Posterior cingulate gyrus (tissue), 11 donors: ENCODE measurements around the gene C1orf159.
"Not testable (repeated sequence)": the region's sequence is repeated elsewhere in the genome, so short reads cannot be mapped to it uniquely, and the experiment has no call there.

ENCODE experiments used
- DNase-seq, 10 donors: peaks; one replicate each; pipeline versions ENCODE4 v3.0.0 to v3.0.0-alpha.2; 2020 to 2021; ENCODE audit warnings: mixed read lengths in 3 of 10
- intact Hi-C: fragments of 100-400 bp; cut with DNase I; formaldehyde crosslinking; loops from one replicate; pipeline ENCODE4 v1.15.1; 2023

Gene C1orf159

DNA sequence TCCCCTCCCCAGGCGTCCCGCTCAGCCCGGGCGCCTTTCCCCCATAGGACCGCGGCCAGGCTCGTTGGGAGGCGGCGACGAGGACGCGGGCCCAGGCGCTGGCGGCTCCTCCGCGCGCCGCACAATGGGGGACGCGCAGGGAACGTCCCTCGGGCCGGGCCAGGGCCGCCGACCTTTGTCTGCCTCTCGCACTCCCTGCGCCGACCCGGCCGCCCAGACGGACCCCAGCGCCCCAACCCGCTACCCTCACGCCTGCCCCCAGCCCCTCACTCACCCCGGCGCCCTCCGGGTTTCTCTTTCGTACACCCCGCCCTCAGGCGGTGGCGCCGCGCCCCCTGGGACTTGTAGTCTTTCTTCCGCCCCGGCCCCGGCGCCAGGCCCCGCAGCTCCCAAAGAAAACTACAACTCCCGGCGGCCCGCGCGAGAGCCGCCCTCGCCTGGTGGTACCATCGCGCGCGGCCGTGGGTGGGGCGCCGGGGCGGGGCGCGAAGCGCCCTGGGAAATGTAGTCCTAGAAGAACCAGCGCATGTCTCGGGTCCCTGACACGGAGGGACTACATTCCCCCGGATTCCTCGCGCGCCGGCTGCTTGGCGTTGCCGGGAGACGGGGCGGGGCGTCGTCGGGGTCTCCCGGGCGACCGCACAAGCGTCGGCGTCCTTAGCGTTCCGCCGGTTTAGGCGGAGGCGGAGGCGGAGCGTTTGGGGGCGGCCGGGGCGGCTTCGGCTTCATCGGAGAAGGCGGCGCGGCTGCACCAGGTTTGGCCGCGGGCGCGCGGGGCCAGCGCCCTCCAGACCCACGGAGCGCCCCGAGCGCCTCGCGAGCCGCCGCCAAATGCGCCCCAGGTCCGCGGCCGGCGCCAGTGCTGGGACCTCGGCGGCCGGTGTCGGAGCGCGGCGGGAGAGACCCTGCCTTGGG, at the start of gene C1orf159:
C1orf159 (minus strand) TSS at position 304 of the 915 bp plus-strand sequence. CDS start 24,546 bp downstream, outside the sequence.
- intact Hi-C loops = loop anchor here (1.0 kb wide), 1 partner anchor 116 kb away; the partner anchor contains the start of genes B3GALT6 and SDF4
- peak; percentile 97 to 100 (median 99) for DNase-seq

DNA sequence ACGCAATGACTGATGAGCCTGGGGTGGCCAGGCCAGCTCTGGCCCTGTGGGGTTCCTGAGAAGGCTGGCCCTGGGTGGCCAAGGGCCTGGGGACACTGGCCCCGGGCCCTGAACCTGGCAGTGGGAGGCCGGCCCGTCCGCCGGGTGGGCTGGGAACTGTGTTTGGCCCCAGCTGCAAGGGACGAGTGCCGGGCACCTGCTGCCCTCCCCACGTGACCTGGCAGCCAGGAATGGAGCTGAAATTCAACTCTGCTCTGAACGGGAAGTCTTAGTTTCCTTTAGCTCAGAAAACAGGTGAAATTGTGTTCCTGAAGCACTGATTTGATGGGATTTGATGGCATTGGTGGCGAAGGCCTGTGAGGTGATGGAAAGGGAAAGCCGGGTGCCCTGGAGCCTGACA, 49.6 kb upstream of the C1orf159 start:
- intact Hi-C loops = no loop called here
- no peak for DNase-seq

DNA sequence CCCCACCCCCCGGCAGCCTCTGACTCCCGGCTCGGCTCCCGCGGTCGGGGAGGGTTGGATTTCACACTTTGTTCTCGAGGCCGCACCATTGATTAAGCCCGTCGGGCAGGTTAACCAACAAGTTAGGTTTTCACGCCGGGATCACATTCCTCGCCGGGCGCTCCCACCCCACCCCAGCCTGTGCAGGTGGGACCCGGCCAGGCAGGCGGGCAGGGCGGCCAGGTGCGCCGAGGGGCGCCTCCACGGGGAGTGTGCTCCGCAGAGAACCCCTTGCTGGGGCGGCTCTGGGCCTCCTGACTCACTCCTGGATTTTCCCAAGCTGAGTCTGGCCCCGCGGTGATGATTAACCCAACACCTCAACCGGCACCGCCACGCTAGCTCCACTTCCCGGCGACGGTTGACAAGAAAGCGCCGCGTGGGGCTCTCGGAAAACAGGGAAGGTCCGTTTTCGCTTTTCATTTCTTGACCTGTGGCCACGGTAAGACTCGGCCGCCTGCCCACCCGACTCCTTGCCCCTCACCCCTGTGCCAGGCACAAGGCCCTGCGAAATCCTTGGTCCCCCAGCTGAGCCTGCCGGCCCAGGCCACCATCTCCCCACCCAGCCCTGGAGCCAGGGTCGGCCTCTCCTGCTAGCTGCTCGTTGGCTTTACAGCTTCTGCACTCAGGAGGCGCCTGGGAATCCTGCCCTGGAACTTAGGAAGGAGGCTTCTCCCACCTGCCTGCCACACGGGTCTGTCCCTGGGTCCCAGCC, 49.0 kb upstream of the C1orf159 start:
- DNase-seq = no peak
- intact Hi-C loops = no loop called here

DNA sequence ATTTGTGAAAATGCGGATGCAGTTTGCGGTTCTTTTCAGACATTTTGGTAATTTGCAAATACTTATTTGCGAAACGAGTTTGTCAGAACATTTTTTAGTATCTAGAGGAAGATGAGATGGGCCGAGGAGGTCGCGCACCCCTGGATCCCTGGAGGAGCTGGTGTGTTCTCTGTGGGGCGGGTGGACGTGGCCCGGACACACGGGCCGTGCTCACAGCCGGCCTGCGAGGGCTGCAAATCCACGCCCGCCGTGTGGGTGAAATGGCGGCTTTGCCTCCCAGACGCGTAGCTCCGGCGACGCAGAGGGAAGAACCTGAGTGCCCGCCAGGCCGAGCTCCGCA, 48.4 kb upstream of the C1orf159 start:
- no peak for DNase-seq
- intact Hi-C loops = no loop called here

DNA sequence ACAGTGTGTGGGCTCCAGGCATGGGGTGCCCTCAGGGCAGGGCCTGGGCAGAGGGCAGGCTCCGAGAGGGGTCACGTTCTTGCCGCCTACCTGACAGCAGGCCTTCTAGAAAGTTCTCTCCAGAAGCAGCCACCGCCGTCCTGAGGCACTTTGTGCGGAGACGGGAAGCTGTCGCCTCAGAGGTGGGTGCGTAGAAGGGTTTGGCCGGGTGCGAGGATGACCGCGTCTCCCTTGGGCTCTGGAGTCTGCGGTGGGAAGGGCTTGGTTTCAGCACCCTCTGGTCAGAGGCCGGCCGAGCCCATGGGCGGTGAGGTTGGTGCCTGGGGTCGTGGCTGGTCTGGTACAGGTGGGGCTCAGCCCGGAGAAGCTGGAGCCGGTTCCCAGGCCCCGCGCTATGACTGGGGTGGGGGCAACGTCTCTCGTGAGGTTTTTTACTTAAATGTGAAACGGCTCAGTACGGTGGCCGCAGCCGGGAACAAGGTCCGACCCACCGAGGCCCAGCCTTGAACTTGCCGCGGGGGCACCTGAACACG, 47.7 kb upstream of the C1orf159 start:
- intact Hi-C loops = no loop called here
- DNase-seq = no peak

DNA sequence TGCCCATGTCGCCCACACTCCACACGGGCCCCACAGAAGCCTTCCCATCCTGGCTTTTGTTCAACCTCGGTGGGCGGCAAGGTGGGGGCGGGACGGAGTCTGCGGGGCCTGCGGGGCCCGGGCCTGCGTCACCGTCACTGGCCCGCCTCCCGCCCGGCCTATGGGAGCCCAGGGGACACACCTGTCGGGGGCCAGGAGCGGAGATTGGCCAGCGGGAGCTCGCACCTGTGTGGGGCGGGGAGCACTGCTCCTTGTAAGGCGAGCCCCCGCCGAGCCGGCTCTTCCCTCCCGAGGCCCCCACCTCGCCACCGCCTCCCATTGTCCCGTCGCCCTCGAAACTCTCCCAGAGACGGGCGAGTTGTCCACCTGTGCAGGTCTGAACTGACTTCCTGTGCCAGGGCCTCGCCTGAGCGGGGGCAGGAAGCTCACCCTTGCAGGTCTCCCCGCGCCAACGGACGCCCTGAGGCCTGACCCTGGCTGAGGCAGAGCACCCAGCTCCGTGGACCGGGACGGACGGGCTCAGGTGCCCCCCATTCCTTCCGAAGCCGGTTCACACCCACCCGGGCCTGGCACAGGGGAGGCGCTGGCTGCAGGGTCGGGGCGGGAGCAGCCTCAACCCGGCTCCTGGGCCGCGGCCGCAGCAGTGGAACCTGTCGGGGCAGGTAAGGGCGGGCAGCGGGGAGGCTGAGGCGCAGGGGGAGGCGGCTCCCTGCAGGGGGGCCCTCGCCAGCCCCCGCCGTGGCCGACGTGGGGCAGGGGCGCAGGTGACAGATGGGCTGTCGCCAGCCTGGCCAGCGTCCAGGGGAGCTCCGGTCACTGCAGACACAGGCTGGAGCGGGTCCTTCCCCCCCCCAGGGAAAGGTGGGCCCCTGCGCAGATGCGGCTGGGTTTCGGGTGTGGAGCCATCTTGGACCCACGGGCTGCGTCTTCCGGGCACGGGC, 47.0 kb upstream of the C1orf159 start:
- no peak for DNase-seq

DNA sequence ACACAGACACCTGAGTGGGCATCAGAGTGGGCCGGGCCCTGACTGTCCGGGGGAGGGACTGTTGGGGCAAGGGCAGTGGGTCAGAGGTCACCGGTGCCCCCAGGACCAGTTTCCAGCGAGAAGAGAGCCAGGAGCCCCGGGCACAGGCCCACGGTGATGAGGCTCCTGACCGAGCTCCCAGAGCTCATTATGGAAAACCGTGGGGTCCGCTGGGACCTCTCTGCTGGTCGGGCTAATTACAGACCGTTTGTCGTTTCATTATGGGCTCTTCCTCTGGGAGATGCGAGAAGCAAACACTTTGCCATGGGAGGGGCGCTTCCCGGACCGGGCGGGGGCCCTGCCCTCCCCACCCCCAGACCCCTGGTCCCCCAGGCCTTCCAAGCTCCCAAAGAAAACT, 45.8 kb upstream of the C1orf159 start:
- intact Hi-C loops = no loop called here
- DNase-seq = no peak

More for the DNA sequence above, 47.0 kb upstream of the C1orf159 start:
- intact Hi-C loops = no loop called here

DNA sequence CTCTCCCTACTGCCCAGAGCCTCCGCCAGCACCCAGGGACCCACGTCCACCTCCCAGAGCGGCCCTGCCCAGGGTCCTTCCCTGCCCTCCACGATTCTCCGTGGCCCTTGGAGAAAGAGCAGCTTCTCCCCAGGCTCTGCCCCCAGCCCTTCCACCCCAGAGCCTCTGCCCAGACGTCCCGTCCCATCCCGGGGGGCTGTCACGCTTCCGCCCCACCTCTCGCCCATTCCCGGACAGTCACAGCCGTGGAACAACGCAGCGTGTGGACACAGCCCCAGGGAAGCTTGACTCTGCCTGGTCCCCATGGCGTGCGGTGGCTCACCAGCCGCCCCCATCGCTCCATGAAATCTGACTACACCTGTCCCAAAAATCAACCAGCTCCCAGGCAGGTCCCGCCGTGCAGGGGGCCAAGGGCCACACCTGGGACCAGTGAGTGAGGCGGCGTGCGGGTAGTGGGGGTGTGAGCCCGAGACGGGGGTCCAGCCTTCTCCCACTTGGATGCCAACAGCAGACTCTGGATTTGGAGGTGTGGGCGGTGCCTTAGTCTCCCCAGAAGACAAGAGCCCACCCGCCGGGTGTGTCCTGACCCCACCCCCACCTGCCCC, 45.3 kb upstream of the C1orf159 start:
- intact Hi-C loops = no loop called here
- DNase-seq = no peak

DNA sequence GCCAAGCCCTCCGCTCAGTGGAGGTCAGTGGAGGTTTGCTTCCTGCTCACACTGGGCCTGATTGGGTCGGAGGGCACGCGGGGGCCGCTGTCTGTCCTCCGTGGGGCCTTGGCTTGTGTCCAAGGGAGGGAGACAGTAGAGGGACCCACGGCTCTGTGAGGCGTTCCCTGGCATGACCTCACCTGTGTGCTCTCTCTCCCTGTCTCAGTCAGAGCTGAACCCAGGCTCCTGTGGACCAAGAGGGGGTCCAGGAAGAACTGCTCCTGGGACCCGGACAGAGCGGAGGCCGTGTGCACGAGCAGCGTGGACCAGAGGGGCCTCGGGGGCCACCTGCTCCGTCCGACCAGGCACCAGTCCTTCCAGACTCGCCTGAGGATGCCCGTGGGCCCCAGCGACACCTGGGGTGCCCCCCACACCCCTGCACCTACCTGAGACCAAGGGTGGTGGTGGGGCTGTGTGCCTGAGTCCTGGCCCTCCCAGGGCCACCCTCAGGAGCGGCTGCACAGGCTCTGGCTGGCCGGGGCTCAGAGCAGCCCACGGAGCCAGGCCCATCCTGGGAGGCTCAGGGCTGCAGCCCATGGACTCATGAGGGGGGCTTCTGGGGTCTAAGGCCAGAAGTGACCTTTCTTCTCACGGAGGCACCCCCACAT, 44.5 kb upstream of the C1orf159 start:
- intact Hi-C loops = no loop called here
- DNase-seq = no peak

DNA sequence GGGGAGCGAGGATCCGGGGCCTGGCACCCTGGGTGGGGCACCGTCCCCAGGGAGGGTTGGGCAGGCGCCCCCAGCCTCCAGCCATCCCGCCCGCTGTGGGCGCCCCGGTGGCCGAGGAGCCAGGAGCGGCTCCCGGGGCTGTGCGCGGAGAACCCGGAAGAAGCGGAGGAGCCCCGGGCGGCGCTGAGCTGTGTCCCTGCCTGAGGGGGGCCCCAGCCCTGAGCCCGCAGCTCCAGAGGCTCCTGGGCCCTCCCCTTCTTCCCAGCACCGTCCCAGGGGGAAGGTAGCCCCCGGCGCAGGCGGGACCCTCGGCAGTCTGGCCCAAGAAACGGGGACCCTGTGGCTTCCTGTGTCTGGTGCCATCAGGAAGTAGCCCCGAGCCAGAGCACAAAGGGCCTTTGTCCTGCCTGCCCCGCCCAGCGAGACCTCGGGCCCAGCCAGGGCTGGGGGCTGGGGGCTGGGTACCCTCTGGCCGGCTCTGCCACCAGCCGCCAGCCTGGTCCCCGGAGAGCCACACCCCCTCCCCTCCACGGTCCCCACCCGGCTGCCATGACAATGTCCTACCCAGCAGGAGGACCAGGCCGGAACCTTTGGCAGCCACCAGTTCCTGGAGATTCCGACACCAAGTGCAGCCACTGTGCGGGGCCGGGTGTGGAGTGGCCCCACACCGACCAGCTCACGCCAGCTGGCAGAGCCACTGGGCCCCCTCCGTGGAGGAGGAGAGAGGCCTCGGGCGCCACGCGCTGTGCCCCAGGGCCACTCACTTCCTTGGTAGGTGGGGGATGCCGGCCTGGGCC, 42.2 kb upstream of the C1orf159 start:
- DNase-seq = peak; percentile 58 to 96 (median 74)
- intact Hi-C loops = loop anchor here (5.0 kb wide), 1 partner anchor 74 kb away; the partner anchor contains the start of genes B3GALT6 and SDF4

DNA sequence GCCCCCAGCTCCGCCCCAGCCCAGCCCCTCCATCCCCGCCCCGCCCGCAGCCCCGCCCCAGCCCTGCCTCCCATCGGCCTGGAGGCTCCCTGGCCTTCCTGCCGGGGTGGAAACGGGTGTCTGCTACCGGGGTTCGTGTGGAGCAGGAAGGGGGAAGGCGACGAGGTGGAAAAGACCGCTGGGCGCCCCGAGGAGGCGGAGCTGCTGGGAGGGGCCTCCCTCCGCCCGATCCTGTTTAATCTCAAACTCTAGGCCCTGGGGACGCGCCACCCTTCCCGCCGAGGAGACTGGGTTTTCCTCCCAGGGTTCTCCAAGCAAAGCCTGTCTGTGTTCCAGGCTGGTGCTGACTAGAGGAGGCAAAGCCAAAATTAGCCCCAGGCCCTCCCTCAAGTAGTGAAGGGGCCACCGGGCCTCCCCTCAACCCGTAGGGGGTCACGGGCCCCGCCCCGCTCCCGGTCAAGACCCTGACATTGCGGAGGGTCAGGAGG, 41.6 kb upstream of the C1orf159 start:
- peak; percentile 59 to 96 (median 68) for DNase-seq
- intact Hi-C loops = loop anchor here (5.0 kb wide), 1 partner anchor 75 kb away; the partner anchor contains the start of genes B3GALT6 and SDF4

DNA sequence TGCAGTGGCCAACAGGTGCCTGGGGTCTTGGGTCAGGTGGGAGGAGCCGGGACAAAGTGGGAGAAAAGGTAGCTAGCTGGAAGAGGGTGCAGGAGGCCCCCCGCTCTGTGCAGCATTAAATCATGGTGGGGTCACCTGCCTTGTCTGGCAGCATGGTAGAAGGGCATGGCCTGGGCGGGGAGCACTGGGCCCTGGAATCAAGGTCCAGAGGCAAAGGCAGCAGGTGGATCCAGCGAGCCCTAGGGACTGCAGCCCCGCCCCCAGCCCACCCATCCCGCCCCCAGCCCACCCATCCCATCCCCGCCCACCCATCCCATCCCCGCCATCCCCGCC, 41.1 kb upstream of the C1orf159 start:
- intact Hi-C loops = loop anchor here (5.0 kb wide), 1 partner anchor 75 kb away; the partner anchor contains the start of genes B3GALT6 and SDF4
- DNase-seq = no peak

DNA sequence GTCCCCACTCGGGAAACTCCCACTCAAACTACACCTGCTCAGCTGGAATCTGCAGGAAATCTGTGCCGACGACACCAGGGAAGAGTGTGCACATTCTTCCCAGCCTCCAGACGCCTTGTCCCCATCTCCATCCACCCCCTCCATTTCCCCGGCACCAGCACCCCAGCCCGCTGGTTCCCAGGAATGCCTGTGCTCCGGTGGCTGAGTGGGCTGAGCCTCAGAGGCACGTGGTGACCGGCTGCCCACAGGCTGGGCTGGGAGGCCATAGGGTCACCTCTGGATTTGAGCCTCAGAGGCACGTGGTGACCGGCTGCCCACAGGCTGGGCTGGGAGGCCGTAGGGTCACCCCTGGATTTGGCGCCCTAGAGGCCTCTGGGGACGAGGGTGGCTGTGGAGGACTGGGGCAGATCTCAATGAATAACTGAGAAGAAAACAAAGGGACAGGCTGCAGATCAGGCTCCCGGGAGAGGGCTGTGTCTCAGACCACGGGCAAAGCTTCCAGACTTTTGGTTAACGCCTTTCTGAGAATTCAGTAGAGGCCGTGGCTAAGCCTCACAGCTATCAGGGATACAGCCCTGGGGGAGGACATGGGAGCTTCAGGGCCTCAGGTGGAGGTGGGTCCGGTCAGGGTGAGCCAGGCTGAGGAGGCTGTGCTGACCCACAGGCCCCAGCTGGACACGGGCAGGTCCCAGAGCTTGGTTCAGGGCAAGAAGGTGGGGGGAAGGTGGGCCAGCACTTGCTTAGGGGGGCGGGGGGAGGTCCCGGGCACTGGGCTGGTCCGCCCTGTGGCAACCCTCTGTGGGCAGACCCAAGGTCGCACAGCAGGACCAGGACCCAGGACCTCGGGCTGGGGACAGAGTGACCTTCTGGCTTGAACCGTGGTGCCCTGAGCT, 40.5 kb upstream of the C1orf159 start:
- DNase-seq = no peak
- intact Hi-C loops = loop anchor here (5.0 kb wide), 1 partner anchor 76 kb away; the partner anchor contains the start of genes B3GALT6 and SDF4

DNA sequence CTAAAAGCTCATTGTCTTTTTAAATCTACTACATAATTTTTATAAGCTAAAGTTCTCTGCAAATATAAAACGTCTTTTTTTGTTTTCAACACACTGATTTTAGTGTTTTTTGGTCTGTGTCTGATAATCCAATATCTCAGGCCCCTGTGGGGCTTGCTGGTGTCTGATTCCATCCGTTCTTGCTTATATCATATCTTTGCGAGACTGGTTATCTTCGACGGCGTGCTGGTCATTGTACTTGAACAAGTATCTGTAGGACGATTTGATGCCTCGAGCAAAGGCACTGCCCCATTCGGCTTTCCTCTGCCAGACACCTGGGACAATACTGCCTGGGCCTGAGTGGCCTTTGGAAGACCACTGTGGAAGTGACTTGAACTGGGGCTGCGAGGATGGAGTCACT, 39.4 kb upstream of the C1orf159 start:
- no peak for DNase-seq
- intact Hi-C loops = loop anchor here (5.0 kb wide), 1 partner anchor 77 kb away; the partner anchor contains the start of genes B3GALT6 and SDF4

DNA sequence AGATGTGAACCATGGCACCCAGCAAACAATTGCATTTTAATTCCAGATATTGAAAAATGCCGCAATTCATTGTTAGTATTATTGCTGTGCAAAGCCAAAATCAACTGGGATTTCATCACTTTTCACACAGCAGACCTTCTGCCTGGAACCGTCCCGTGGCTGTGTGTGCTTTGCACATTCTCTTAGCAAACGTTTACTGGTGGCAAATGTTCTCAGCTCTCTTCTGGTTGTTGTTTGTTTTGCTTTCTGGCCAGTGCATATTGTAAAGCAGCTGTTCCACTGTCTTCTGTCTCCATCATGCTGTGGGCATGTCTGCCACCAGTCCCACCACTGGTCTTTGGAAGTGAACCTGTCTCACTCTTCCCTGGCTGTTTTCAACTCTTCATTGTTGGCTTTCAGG, 38.0 kb upstream of the C1orf159 start:
- intact Hi-C loops = no loop called here
- DNase-seq = no peak

DNA sequence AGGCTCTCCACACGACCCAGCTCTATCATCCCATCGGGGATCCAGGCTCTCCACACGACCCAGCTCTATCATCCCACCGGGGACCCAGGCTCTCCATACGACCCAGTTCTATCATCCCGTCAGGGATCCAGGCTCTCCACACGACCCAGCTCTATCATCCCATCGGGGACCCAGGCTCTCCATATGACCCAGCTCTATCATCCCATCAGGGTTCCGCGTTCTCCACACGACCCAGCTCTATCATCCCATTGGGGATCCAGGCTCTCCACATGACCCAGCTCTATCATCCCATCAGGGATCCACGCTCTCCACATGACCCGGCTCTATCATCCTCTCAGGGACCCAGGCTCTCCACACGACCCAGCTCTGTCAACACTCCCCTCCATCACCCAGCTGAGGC, 37.3 kb upstream of the C1orf159 start:
- intact Hi-C loops, DNase-seq: not testable (repeated sequence)

DNA sequence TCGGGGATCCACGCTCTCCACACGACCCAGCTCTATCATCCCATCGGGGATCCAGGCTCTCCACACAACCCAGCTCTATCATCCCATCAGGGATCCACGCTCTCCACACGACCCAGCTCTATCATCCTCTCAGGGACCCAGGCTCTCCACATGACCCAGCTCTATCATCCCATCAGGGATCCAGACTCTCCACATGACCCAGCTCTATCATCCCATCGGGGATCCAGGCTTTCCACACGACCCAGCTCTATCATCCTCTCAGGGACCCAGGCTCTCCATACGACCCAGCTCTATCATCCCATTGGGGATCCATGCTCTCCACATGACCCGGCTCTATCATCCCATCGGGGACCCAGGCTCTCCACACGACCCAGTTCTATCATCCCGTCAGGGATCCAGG, 36.5 kb upstream of the C1orf159 start:
- DNase-seq, intact Hi-C loops: not testable (repeated sequence)
